ENCODE measurements around the gene OTOP3. TPM values are rescaled to one million over a fixed set of nuclear protein-coding genes. Genes with fewer than 3 reads are reported as not detected.

OTOP3 gene
- total and polyA plus RNA-seq, 2 experiments from 2014 or later = not detected

- TF ChIP-seq CTCF (conservative IDR thresholded peaks at IDR 0.05; ENCODE audit: low read depth in 2 of 2) = no peak
- TF ChIP-seq STAT1 (IDR thresholded peaks at IDR 0.05; ENCODE audit: unreplicated experiment) = no peak
- no peak for TF ChIP-seq JUNB (IDR thresholded peaks at IDR 0.05; ENCODE audit: unreplicated experiment)
- no peak for TF ChIP-seq REST (IDR thresholded peaks at IDR 0.05; ENCODE audit: unreplicated experiment)
- TF ChIP-seq NANOG (IDR thresholded peaks at IDR 0.05; ENCODE audit: borderline replicate concordance) = no peak
These were observed 60.1 kb downstream of the OTOP3 start (continued) for GRCh38 chr17:74995847-74996246.

GRCh38 chr17:74998783-74999182 lies 63.1 kb downstream of the OTOP3 start:
- no peak overlapping the region for H3K4me2 ChIP-seq
- no peaks in the 10 kb centered on the region for H3F3A ChIP-seq (replicated peaks; ENCODE audit: low read depth)
- H3K27ac Mint-ChIP-seq = no peak overlapping the region
- H3K9me2 ChIP-seq (ENCODE audit: insufficient read depth) = no peaks in the 10 kb centered on the region
- no peaks in the 10 kb centered on the region for H3K9me3 Mint-ChIP-seq
- H3K27me3 ChIP-seq (ENCODE audit: insufficient read depth) = no peaks in the 10 kb centered on the region
- H3K27ac ChIP-seq (ENCODE audit: low read depth) = no peak overlapping the region
- DNase-seq (ENCODE audit: low spot score) (no peak), ATAC-seq (no peak)
- peaks cover 6% of the 10 kb centered on the region for H3K27me3 Mint-ChIP-seq (ENCODE audit: insufficient read depth, low read depth, poor library complexity)
- no peaks in the 10 kb centered on the region for H3K79me2 ChIP-seq (replicated peaks; ENCODE audit: insufficient read depth)
- H2AFZ ChIP-seq = no peak overlapping the region
- peaks cover 13% of the 10 kb centered on the region; the same call in 2 of the 3 replicates for H3K36me3 Mint-ChIP-seq (ENCODE audit: low read depth)
- no peaks in the 10 kb centered on the region; the same call in 2 of the 3 replicates for H3K4me1 Mint-ChIP-seq
- no peaks in the 10 kb centered on the region for H3K4me1 ChIP-seq (ENCODE audit: insufficient read depth)
- peaks cover 14% of the 10 kb centered on the region; the same call in 1 of the 2 replicates for H4K20me1 ChIP-seq (replicated peaks; ENCODE audit: insufficient read depth)
- no peak overlapping the region for H3K4me3 Mint-ChIP-seq
- H3K36me3 ChIP-seq (ENCODE audit: insufficient read depth) = peaks cover 3% of the 10 kb centered on the region; the same call in 1 of the 2 replicates
- no peak overlapping the region for H3K4me3 ChIP-seq
- no peak for TF ChIP-seq ZNF114 (CRISPR knock-in tag; IDR thresholded peaks at IDR 0.05)
- TF ChIP-seq ZNF462 (CRISPR knock-in tag; IDR thresholded peaks at IDR 0.05) = no peak
- TF ChIP-seq EZH2phosphoT487 (IDR thresholded peaks at IDR 0.05; ENCODE audit: unreplicated experiment) = no peak
- TF ChIP-seq NANOG (IDR thresholded peaks at IDR 0.05; ENCODE audit: borderline replicate concordance) = no peak
- TF ChIP-seq CREB1 (CRISPR knock-in tag; IDR thresholded peaks at IDR 0.05; ENCODE audit: low read depth) = no peak
- no peak for TF ChIP-seq EZH2 (IDR thresholded peaks at IDR 0.05; ENCODE audit: low read depth, unreplicated experiment)
- TF ChIP-seq REST (IDR thresholded peaks at IDR 0.05; ENCODE audit: unreplicated experiment) = no peak

Measured in GM23338 (cell line).